ENCODE measurements around the gene SRMS. TPM values are rescaled to one million over a fixed set of nuclear protein-coding genes. Genes with fewer than 3 reads are reported as not detected.
A peak's percentile ranks its signal among the peaks of the same experiment; 100 is the strongest.

Gene SRMS
- polyA plus RNA-seq, 1 experiment = not detected

GRCh38 chr20:63574829-63575743 is 27.5 kb upstream of the SRMS start:
- ChIA-PET CTCF (interaction anchor here (0.7 kb wide), 1 partner anchor 211 kb away, joined by 3 read pairs; no protein-coding TSS in a partner anchor), POLR2A (interaction anchor here (1.6 kb wide), 1 partner anchor 52 kb away, joined by 5 read pairs; the partner anchor contains the start of gene GMEB2)
- Histone ChIP-seq H3K27me3 (ENCODE audit: control insufficient read depth, insufficient read depth, low read length) (no peaks in the 10 kb centered on the region), H3K9me3 (ENCODE audit: control insufficient read depth, insufficient read depth, low read length) (no peaks in the 10 kb centered on the region; the same call in 1 of the 2 replicates), H3K27ac (ENCODE audit: low read depth, low read length) (peak overlapping the region; percentile 31), H3K4me3 (ENCODE audit: low read depth, low read length) (no peak overlapping the region)
- no peak for TF ChIP-seq CTCF (IDR thresholded peaks at IDR 0.05; ENCODE audit: low read depth, low read length)
- no peak for DNase-seq (ENCODE audit: low read depth, low spot score)

- CTCF ChIA-PET = interaction anchor here (0.7 to 1.9 kb wide), 2 partner anchors 36 to 212 kb away, joined by 3 to 5 read pairs; partner anchors contain the start of gene PTK6
- no peak for DNase-seq (ENCODE audit: low read depth, low spot score)
- peak within 1 kb of the TSS; percentile 21 for H3K27ac ChIP-seq (ENCODE audit: low read depth, low read length)
- POLR2A ChIA-PET = interaction anchor here (1.4 to 1.6 kb wide), 3 partner anchors 9 to 54 kb away, joined by 5 to 13 read pairs (median 5); partner anchors contain the start of genes GMEB2 and PPDPF
- no peaks in the 10 kb centered on the region for H3K27me3 ChIP-seq (ENCODE audit: control insufficient read depth, insufficient read depth, low read length)
- H3K4me3 ChIP-seq (ENCODE audit: low read depth, low read length) = peak within 1 kb of the TSS; percentile 85
- no peaks in the 10 kb centered on the region; the same call in 1 of the 2 replicates for H3K9me3 ChIP-seq (ENCODE audit: control insufficient read depth, insufficient read depth, low read length)
- no peak for TF ChIP-seq CTCF (IDR thresholded peaks at IDR 0.05; ENCODE audit: low read depth, low read length)
Observed at GRCh38 chr20:63574156-63574828, 26.7 kb upstream of the SRMS start, which contains the start of gene HELZ2. Gene HELZ2 (minus strand): TSS chr20:63574239. CDS start chr20:63572385, 1,854 bp downstream.

GRCh38 chr20:63573647-63574131 is 26.1 kb upstream of the SRMS start:
- CTCF ChIA-PET = interaction anchor here (1.9 kb wide), 1 partner anchor 36 kb away, joined by 5 read pairs; the partner anchor contains the start of gene PTK6
- DNase-seq (ENCODE audit: low read depth, low spot score) = no peak
- Histone ChIP-seq H3K9me3 (ENCODE audit: control insufficient read depth, insufficient read depth, low read length) (no peaks in the 10 kb centered on the region; the same call in 1 of the 2 replicates), H3K27me3 (ENCODE audit: control insufficient read depth, insufficient read depth, low read length) (no peaks in the 10 kb centered on the region), H3K4me3 (ENCODE audit: low read depth, low read length) (peak overlapping the region; percentile 85), H3K27ac (ENCODE audit: low read depth, low read length) (peak overlapping the region; percentile 21)
- POLR2A ChIA-PET = interaction anchor here (1.4 to 1.6 kb wide), 3 partner anchors 9 to 53 kb away, joined by 5 to 13 read pairs (median 5); partner anchors contain the start of genes GMEB2 and PPDPF
- TF ChIP-seq CTCF (IDR thresholded peaks at IDR 0.05; ENCODE audit: low read depth, low read length) = no peak

- peak overlapping the region; percentile 85 for H3K4me3 ChIP-seq (ENCODE audit: low read depth, low read length)
- TF ChIP-seq CTCF (IDR thresholded peaks at IDR 0.05; ENCODE audit: low read depth, low read length) = peak; percentile 18
- no peaks in the 10 kb centered on the region; the same call in 1 of the 2 replicates for H3K9me3 ChIP-seq (ENCODE audit: control insufficient read depth, insufficient read depth, low read length)
- ChIA-PET POLR2A (interaction anchor here (1.4 to 1.6 kb wide), 3 partner anchors 10 to 54 kb away, joined by 5 to 13 read pairs (median 5); partner anchors contain the start of genes GMEB2 and PPDPF), CTCF (interaction anchor here (1.9 kb wide), 1 partner anchor 35 kb away, joined by 5 read pairs; the partner anchor contains the start of gene PTK6)
- DNase-seq (ENCODE audit: low read depth, low spot score) = no peak
- no peak overlapping the region for H3K27ac ChIP-seq (ENCODE audit: low read depth, low read length)
- no peaks in the 10 kb centered on the region for H3K27me3 ChIP-seq (ENCODE audit: control insufficient read depth, insufficient read depth, low read length)
Observed at GRCh38 chr20:63572788-63573646, 25.5 kb upstream of the SRMS start.

Measured in AG04450 (cell line).